GM12872 (cell line): Measurements from ENCODE around the gene RANBP2.

Experiments used
- CTCF ChIP-seq: IDR thresholded peaks from 3 replicates; pipeline ENCODE4 v1.5.1; 2011; ENCODE audit warnings: low read depth, mild to moderate bottlenecking, low read length, moderate library complexity; ENCODE audit not compliant: insufficient read depth

The RANBP2 gene

DNA sequence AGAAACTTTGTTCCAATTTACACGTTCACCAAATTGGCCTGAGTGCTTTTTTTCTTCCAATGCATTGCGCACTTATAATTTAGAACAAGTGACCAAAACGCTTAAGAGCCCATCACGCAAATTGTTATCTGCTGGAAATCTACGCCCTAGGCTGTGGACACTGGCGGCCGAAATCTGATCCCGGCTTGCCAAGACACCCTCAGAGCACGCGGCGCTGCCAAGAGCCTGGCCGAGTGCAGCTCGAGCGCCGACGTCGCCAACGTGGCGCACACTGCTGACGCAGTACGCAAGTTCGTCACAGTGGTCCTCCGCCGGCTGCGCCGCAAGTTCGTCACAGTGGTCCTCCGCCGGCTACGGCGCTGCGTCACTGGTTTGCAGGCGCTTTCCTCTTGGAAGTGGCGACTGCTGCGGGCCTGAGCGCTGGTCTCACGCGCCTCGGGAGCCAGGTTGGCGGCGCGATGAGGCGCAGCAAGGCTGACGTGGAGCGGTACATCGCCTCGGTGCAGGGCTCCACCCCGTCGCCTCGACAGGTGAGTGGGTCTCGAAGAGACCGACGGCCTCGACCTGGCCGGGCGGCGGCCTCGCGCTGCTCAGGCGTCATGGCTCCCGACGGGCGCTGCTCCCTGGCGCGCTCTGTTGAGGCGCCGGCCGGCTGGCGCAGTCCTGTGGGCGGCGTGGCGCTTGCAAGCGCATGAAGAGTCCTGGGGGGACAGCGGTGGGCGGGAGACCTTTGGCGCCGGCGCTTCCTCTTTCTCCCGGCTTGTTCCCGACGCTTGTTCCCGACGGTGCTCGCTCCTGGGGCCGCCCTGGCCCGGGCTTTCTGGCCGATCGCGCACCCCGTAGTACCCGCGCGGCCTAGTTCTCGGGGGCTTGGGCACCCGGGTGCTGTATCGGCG lies at the start of gene RANBP2:
RANBP2 (plus strand) TSS at position 334 of the 896 bp plus-strand sequence; CDS start at position 459, 125 bp downstream.
- no peak for TF ChIP-seq CTCF

DNA sequence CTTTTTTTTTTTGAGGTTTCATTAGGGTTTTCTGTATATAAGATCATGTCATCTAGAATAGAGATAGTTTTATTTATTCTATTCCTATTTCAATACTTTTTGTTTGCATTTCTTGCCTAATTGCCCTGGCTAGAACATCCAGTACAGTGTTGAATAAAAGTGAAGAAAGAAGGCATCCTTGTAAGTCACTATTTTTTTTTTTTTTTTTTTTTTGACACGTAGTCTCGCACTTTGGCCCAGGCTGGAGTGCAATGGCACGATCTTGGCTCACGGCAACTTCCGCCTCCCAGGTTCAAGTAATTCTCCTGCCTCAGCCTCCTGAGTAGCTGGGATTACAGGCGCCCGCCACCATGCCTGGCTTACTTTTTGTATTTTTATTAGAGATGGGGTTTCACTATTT lies 27.8 kb upstream of the RANBP2 start:
- TF ChIP-seq CTCF, result no peak

DNA sequence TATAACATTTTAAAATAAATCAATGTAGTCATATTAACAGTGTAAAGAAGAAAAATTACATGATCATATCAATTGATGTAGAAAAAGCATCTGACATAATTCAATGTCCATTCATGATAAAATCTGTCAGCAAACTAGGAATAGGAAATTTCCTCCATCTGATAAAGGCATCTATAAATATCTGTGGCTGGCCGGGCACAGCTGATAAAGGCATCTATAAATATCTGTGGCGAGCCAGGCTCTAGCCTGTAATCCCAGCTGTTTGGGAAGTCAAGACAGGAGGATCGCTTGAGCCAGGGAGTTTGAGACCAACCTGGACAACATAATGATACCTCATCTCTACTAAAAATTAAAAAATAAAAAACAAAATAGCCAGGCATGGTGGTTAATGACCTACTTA lies 18.1 kb upstream of the RANBP2 start:
- no peak for TF ChIP-seq CTCF

GRCh38 chr2:108701806-108702205 lies 17.5 kb upstream of the RANBP2 start:
- TF ChIP-seq CTCF, result no peak

DNA sequence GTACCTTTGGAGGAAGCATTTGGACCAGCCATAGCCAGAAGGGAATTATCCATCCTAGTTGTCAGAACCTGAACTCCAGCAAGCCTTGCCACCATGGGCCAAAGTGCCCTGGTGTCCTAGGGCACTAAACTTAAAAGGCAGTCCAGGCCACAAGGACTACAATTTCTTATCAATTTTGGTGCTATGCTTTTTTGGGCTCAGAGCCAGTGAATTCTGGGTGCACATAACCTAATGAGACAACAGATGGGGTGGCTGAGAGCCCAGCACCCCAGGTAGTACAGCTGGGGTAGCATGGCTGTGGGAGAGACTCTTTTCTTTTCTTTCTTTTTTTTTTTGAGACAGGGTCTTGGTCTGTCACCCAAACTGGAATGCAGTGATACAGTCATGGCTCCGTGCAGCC lies 14.4 kb upstream of the RANBP2 start:
- TF ChIP-seq CTCF, result no peak

DNA sequence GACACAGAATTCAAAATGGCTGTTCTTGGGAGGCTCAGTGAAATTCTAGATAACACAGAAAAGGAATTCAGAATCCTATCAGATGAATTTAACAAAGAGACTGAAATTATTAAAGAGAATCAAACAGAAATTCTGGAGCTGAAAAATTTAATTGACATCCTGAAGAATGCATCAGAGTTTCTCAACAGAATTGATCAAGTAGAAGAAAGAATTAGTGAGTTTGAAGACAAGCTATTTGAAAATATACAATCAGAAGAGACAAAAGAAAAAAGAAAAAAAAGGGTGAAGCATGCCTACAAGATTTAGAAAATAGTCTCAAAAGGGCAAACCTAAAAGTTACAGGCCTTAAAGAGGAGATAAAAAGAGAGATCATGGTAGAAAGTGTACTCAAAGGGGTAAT lies 12.0 kb upstream of the RANBP2 start:
- TF ChIP-seq CTCF, result no peak

- no peak for TF ChIP-seq CTCF
Observed at GRCh38 chr2:108776475-108776874, 57.2 kb downstream of the RANBP2 start.
